GM10266 (cell line): Measurements from ENCODE around the gene KLHL26.
"Not testable (repeated sequence)": the region's sequence is repeated elsewhere in the genome, so short reads cannot be mapped to it uniquely, and the experiment has no call there.

Experiments used
- DNase-seq: peaks from one replicate; pipeline ENCODE4 v3.0.0; 2012; ENCODE audit errors: extremely low spot score
- CTCF ChIP-seq: IDR thresholded peaks from 2 replicates; pipeline ENCODE4 v1.5.1; 2012; ENCODE audit warnings: mild to moderate bottlenecking, low read depth; ENCODE audit not compliant: control insufficient read depth, insufficient read depth; ENCODE audit errors: missing control alignments

KLHL26 gene

GRCh38 chr19:18596752-18597157 is 40.1 kb upstream of the KLHL26 start:
- DNase-seq: peak; percentile 71
- no peak for TF ChIP-seq CTCF

GRCh38 chr19:18597809-18598660 is 38.8 kb upstream of the KLHL26 start:
- no peak for TF ChIP-seq CTCF
- no peak for DNase-seq

GRCh38 chr19:18599485-18599884 is 37.3 kb upstream of the KLHL26 start:
- no peak for TF ChIP-seq CTCF
- no peak for DNase-seq

- DNase-seq: not testable (repeated sequence)
Observed at GRCh38 chr19:18600692-18601397, 36.0 kb upstream of the KLHL26 start.

- no peak for TF ChIP-seq CTCF
- DNase-seq: no peak
Observed at GRCh38 chr19:18601875-18602274, 35.0 kb upstream of the KLHL26 start.

- no peak for TF ChIP-seq CTCF
Observed at GRCh38 chr19:18603255-18603957, 33.4 kb upstream of the KLHL26 start.

GRCh38 chr19:18603958-18604819 is 32.6 kb upstream of the KLHL26 start:
- no peak for DNase-seq
- no peak for TF ChIP-seq CTCF

More at GRCh38 chr19:18603255-18603957, 33.4 kb upstream of the KLHL26 start:
- peak; percentile 50 for DNase-seq
